GM12872 (cell line): ENCODE measurements around the gene CTNNA2.

ENCODE experiments used
- CTCF ChIP-seq: IDR thresholded peaks from 3 replicates; pipeline ENCODE4 v1.5.1; 2011; ENCODE audit warnings: low read depth, mild to moderate bottlenecking, low read length, moderate library complexity; ENCODE audit not compliant: insufficient read depth

The CTNNA2 gene

GRCh38 chr2:80042635-80043034, 529.8 kb downstream of the CTNNA2 start:
- TF ChIP-seq CTCF, result no peak

- TF ChIP-seq CTCF, result no peak
These were observed 535.4 kb downstream of the CTNNA2 start for GRCh38 chr2:80048296-80048695.

- TF ChIP-seq CTCF, result no peak
These were observed 537.4 kb downstream of the CTNNA2 start for GRCh38 chr2:80050246-80050645.

- no peak for TF ChIP-seq CTCF
These were observed 540.9 kb downstream of the CTNNA2 start for GRCh38 chr2:80053522-80054345.

GRCh38 chr2:80054346-80054675, 541.5 kb downstream of the CTNNA2 start:
- TF ChIP-seq CTCF, result no peak

GRCh38 chr2:80057956-80058355, 545.1 kb downstream of the CTNNA2 start:
- TF ChIP-seq CTCF, result no peak

GRCh38 chr2:80058562-80058961, 545.7 kb downstream of the CTNNA2 start:
- TF ChIP-seq CTCF, result no peak
